Prostate gland (tissue), 2 donors: Measurements from ENCODE around the gene CREB3L2.

Source experiments
- CTCF ChIP-seq, 4 experiments: fragments of 200-600 bp in 2 of 4; fragments of 450-650 bp in 2 of 4; sonication (generic) in 2 of 4; IDR thresholded peaks; 1 replicate in 3 of 4; 2 replicates in 1 of 4; pipeline ENCODE4 v1.5.1; 2016 to 2019; ENCODE audit warnings: antibody characterized with exemption in 4 of 4, mild to moderate bottlenecking in 2 of 4, moderate library complexity in 2 of 4
- POLR2A ChIP-seq: fragments of 450-650 bp; IDR thresholded peaks from one replicate; pipeline ENCODE4 v1.6.1; 2016; ENCODE audit warnings: antibody characterized with exemption, mild to moderate bottlenecking
- POLR2AphosphoS5 ChIP-seq: sonication (generic); formaldehyde crosslinking; IDR thresholded peaks from one replicate; pipeline ENCODE4 v1.6.1; 2017; ENCODE audit warnings: antibody characterized with exemption

GRCh38 chr7:138014686-138015085 is 12.8 kb upstream of the CREB3L2 start:
- TF ChIP-seq POLR2A (no peak), CTCF (IDR thresholded peaks at IDR 0.05) (no peak), POLR2AphosphoS5 (no peak)
